Measurements from ENCODE around the gene DGKB.

DGKB gene

GRCh38 chr7:14095233-14095950 is 807.2 kb downstream of the DGKB start:
- in situ Hi-C loops (cut with HindIII; ENCODE audit: low sequenced_read_pairs) = no loop called here
- TF ChIP-seq CTCF (IDR thresholded peaks at IDR 0.05; ENCODE audit: low read depth, low read length, missing control alignments) = no peak
- no peak overlapping the region for H3K4me3 ChIP-seq (ENCODE audit: low read depth, low read length)
- no peak for DNase-seq (ENCODE audit: low read depth)
